DMS53 treated with DMSO at 0.1 percent for 48 hours (cell line): ENCODE measurements around the gene UNKL.

Experiments
- DNase-seq: peaks from one replicate; lab custom pipeline; 2025; ENCODE audit not compliant: unreplicated experiment; lab: John Stamatoyannopoulos, UW

The UNKL gene

DNA sequence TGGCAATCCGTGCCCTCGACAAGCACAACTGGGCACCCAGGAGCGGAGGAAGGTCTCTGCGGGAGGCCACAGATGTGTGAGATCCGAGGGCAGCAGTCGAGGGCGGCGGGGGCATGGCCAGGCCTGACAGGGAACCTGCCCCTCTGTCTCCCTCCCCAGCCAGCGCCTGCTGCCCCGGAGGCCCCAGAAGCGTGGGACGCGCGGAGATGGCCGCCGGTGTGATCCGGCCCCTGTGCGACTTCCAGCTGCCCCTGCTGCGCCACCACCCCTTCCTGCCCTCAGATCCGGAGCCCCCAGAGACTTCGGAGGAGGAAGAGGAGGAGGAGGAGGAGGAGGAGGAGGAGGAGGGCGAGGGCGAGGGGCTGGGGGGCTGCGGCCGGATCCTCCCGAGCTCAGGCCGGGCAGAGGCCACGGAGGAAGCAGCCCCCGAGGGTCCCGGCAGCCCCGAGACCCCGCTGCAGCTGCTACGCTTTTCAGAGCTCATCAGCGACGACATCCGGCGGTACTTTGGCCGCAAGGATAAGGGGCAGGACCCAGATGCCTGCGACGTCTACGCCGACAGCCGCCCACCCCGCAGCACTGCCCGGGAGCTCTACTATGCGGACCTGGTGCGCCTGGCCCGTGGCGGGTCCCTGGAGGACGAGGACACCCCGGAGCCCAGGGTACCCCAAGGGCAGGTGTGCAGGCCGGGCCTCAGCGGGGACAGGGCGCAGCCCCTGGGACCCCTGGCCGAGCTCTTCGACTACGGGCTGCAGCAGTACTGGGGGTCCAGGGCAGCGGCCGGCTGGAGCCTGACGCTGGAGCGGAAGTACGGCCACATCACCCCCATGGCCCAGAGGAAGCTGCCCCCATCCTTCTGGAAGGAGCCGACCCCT, 18.1 kb upstream of the UNKL start:
- DNase-seq = no peak

DNA sequence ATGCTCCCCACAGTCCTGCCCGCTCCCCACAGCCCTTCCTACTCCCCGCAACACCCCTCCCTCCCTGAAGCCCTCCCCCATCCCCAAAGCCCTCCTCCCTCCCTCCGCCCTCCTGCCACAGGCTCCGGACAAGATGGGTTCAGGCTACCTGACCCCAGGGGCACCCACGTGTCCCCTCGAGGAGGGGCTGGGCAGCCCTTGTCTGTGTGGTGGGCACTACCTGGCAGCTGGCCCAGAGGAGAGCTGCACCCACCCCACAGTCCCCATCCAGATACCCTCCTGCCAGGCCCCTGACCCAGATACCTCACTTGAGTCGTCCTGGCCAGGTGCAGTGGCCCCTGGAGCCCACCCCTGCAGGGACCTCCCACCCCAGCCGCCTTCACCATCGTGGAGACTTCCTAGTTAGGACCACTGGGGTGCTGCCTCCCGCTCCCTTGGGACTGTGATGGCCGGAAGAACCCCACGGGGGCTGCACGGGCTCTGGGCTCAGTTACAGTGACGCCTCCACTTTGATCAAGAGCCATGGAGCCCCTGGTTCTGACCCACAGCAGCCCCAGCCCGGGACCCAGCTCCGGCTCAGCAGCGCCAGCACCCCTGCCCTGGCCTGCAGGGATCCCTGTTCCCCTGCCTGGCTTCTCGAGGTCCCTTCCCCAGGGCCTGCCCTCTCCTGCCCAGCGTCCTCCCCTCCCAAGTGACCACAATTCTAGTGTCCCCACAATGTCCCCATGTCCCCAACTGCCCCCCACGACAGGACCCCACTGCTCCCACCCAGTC, 17.2 kb upstream of the UNKL start:
- no peak for DNase-seq

DNA sequence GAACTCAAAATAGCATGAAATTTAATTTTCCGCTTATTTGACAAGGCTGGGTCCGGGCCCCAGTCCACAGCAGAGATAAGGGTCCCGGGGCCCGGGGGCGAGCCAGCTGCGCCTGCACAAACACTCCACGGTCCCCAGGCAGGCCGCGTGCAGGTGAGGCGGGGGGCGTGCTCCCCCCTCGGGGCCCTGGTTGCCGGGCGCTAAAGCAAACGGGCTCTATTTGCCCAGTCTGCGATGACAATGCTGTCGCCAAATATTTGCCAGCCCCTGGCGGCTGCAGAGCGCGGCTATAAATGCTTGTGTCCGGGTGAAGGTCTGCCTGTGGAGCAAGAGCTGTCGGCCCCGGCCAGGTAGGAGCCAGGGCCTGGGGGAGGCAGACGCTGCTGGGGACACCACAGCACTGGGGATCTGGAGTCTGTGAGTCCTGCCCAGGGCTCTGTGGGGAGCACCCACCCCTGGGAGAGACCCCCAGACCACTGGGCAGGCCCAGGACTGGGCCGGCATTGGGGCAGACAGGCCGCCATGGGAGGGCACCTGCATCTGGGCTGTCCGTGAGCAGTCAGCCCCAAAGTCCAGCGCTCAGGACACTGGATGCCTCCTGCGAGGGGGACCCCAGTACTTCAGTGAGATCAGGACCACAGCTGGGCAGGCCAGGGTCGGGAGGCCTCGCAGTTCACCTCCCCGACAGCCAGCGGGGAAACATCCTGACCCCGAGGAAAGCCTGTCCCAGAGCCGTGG, 16.4 kb upstream of the UNKL start, which contains the start of gene PERCC1:
PERCC1 (plus strand) TSS at position 320 of the 738 bp plus-strand sequence. CDS start 1,516 bp downstream, outside the sequence.
- peak; percentile 79 for DNase-seq

DNA sequence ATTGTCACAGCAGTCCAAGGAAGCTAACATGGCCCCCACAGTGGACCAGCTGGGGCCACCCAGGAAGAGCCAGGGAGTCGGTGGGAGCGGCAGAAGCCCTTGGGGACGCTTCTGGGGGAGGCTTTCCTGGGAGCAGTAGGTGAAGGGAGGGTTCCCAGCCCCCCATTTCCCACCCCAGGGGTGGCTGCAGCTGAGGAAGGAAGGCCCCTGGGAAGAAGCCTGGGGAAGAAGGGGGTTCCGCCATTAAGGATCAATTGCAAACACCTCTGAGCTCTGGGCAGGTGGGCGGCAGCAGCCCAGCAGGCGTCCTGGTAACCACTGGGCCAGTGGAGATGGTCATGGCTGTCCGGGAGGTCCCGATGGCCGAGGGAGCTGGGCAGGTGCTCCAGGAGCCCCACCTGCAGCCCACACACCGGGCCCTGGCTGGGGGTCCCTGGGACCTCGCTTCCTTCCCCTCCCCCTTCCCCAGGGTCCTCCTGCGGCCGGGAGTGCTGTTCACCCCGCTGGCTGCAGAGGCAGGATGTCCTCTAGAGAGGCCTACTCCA, 15.8 kb upstream of the UNKL start:
- no peak for DNase-seq

- DNase-seq = no peak
Observed at GRCh38 chr16:1429631-1430030, 15.1 kb upstream of the UNKL start.

DNA sequence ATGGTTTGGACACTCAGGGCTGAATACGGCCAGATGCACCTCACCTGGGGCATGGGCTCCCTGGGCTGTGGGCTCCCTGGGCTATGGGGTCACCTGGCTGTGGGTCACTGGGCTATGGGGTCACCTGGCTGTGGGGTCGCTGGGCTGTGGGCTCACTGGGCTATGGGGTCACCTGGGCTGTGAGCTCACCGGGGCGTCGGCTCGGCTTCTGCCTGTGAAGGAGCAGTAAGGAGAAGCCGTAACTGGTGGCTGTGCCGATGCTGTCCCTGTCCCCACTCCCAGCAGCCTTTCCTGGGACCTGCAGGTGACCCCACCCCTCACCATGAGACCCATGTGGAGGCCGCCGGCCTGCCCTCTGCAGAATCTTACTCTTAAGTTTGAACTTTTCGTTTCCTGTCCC, 14.5 kb upstream of the UNKL start:
- DNase-seq = no peak

GRCh38 chr16:1428511-1428910, 14.0 kb upstream of the UNKL start:
- peak; percentile 36 for DNase-seq

GRCh38 chr16:1427473-1428461, 13.3 kb upstream of the UNKL start:
- peak; percentile 40 for DNase-seq

- peak; percentile 28 for DNase-seq
Observed at GRCh38 chr16:1426734-1427471, 12.4 kb upstream of the UNKL start.

- DNase-seq = no peak
Observed at GRCh38 chr16:1425616-1426370, 11.3 kb upstream of the UNKL start.

DNA sequence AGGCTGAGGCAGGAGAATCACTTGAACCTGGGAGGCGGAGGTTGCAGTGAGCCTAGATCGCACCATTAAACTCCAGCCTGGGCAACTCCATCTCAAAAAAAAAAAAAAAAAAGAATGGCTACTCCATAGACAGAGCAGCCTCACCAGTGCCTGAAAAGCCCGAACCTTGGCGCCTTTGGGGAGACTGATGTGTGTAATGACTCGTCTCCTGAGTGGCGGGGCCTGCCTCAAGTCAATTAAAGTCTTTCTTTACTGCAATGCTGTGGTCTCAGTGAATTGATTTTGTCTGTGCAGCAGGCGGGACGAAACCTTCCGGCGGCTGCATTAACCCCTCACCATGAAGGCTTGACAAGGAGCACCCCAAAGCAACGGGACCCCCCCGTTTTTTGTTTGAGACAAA, 9.5 kb upstream of the UNKL start:
- DNase-seq = no peak

DNA sequence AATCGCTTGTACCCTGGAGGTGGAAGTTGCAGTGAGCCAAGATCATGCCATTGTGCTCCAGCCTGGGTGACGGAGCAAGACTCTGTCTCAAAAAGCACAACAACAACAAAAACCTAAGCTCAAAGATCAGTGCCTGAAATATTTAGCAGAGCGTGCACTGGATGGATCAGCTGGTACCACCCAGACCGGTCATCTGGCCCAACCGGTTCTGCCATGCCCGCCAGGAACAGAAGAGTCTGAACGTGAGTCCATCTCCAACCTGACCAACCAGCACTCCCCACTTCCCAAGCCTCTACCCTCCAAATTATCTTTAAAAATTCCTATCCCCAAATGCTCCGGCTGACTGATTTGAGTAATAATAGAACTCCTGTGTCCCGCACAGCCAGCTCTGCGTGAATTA, 7.6 kb upstream of the UNKL start:
- DNase-seq = no peak

DNA sequence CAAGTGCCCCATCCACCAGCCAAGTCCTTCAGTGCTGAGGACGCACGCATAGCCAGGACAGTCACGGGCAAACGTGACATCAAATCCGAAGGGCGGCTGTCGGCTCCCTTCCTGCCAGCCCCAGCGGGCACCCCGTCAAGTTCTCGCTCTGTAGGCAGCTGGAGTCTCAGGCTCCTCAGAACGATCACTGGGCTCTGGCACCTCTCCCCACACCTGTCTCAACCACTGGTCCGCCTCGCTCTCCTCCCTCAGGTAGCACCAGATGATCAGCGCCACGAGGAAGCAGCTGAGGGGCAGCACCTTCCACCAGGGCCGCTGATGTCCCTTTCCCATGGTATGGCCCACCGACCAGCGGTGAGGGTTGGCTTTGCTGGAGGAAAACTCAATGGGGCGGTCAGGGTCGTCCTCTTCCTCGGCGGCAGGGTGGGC, 5.6 kb upstream of the UNKL start:
- DNase-seq = no peak

DNA sequence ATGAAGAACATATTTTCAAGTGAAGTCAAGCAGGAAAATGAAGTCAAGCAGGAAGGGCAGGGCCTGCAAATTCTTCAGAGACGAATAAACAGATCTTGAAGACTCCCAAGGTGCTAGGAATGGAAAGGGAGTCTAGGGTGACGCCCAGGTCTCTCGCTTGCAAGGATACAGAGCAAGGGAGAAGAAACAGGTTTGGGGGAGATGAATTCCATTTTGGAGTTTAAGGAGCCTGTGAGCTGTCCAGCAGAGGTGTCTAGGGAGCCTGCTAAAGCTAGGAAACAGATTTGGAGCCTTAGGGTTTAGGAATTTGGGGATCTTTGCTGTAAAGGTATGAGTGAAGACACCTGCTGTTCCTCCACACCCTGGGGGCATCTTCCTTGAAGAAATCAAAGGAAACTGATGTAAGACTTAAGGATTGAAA, 2.0 kb upstream of the UNKL start:
- DNase-seq = no peak

- DNase-seq = peak; percentile 21
Observed at GRCh38 chr16:1413684-1414531, 596 bp downstream of the UNKL start.

DNA sequence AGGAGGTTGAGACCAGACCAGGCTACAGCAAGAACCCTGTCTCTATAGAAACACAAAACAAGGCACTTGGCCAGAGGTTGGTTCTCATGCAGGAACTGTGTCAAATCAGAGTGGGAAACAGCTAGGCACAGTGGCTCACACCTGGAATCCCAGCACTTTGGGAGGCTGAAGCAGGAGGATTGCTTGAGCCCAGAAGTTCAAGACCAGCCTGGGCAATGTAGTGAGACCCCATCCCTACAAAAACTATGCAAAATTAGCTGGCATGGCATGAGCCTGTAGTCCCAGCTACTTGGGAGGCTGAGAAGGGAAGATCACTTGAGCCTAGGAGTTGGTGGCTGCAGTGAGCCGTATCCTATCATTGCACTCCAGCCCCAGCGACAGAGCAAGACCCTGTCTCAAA, 1.7 kb downstream of the UNKL start:
- no peak for DNase-seq

DNA sequence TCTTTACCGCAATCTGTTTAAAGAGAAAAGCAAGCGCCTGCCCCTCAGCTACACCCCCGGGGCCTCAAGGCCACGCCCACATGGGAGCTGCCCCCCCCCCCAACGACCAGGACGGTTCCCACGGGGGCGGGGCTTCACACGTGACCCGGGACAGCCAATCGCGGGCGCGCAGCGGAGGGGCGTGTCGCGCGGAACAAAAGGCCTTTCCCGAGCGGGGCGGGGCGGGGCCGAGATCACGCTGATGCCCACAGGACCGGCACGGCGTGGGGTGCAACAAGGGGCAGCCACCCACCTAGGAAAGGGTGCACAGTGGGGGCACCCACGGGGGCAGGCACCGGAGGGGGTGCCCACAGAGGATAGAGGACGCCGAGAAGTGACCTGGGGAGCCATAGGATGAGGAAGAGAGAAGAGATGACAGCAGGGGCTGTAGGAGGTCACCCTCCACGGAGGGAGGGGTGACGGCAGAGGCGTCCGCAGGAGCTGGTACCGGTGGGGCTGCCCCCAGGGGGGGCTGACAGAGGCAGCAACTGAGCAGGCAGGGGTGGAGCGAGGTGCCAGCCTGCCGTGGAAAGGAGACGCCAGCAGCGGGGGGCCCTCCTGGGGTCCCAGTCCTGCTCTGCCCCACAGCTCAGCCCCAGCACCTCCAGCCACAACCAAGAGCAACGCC, 6.2 kb downstream of the UNKL start:
- DNase-seq = no peak
